Stimulated activated CD4-positive, alpha-beta T cell treated with anti-CD3 and anti-CD28 coated beads, Interleukin-4, amount 100 ng/mL, for 48 hours (primary cell): ENCODE measurements around the gene C16orf46.
A peak's percentile ranks its signal among the peaks of the same experiment; 100 is the strongest.

ENCODE experiments used
- DNase-seq, 2 donors: peaks; one replicate each; pipeline ENCODE4 v3.0.0-alpha.2; 2020; ENCODE audit warnings: low read depth in 2 of 2

C16orf46 gene

GRCh38 chr16:81073560-81074330 is 3.3 kb downstream of the C16orf46 start:
- no peak for DNase-seq

GRCh38 chr16:81071805-81072204 is 5.2 kb downstream of the C16orf46 start:
- no peak for DNase-seq

- no peak for DNase-seq
Observed at GRCh38 chr16:81070979-81071378, 6.1 kb downstream of the C16orf46 start.

GRCh38 chr16:81069063-81069462 is 8.0 kb downstream of the C16orf46 start:
- DNase-seq: no peak

- DNase-seq: no peak
Observed at GRCh38 chr16:81067166-81067565, 9.9 kb downstream of the C16orf46 start.

GRCh38 chr16:81066681-81067080 is 10.4 kb downstream of the C16orf46 start:
- DNase-seq: no peak

GRCh38 chr16:81061871-81062608 is 15.0 kb downstream of the C16orf46 start:
- no peak for DNase-seq

GRCh38 chr16:81061307-81061640 is 15.8 kb downstream of the C16orf46 start:
- DNase-seq: no peak

GRCh38 chr16:81060576-81061306 is 16.3 kb downstream of the C16orf46 start:
- no peak for DNase-seq

GRCh38 chr16:81053761-81054160 is 23.3 kb downstream of the C16orf46 start:
- DNase-seq: no peak

GRCh38 chr16:81042821-81043220 is 34.2 kb downstream of the C16orf46 start:
- DNase-seq: no peak

GRCh38 chr16:81041696-81042095 is 35.3 kb downstream of the C16orf46 start:
- DNase-seq: no peak

- DNase-seq: no peak
Observed at GRCh38 chr16:81040842-81041241, 36.2 kb downstream of the C16orf46 start.

- no peak for DNase-seq
Observed at GRCh38 chr16:81040131-81040530, 36.9 kb downstream of the C16orf46 start.

GRCh38 chr16:81036751-81037350 is 40.2 kb downstream of the C16orf46 start:
- DNase-seq: no peak

- DNase-seq: peak; percentile 12 to 28
Observed at GRCh38 chr16:81035975-81036750, 40.9 kb downstream of the C16orf46 start.

GRCh38 chr16:81035398-81035974 is 41.6 kb downstream of the C16orf46 start, which contains the start of gene ATMIN:
TSS of gene ATMIN (plus strand) at chr16:81035842. CDS start at chr16:81035871, 29 bp downstream.
- peak; percentile 76 to 80 for DNase-seq

- no peak for DNase-seq
Observed at GRCh38 chr16:81029930-81030604, 47.0 kb downstream of the C16orf46 start.

- no peak for DNase-seq
Observed at GRCh38 chr16:81026429-81026828, 50.6 kb downstream of the C16orf46 start.

- DNase-seq: no peak
Observed at GRCh38 chr16:81018496-81018895, 58.5 kb downstream of the C16orf46 start.
